Fibroblast of upper back skin (primary cell): Measurements from ENCODE around the gene ENTHD1.

Experiments
- DNase-seq: peaks from one replicate; pipeline ENCODE4 v3.0.0-alpha.2; 2013

The ENTHD1 gene

GRCh38 chr22:39839917-39840510, 53.5 kb downstream of the ENTHD1 start:
- no peak for DNase-seq

GRCh38 chr22:39839204-39839603, 54.4 kb downstream of the ENTHD1 start:
- no peak for DNase-seq

- no peak for DNase-seq
These were observed 60.0 kb downstream of the ENTHD1 start for GRCh38 chr22:39833610-39834009.

- DNase-seq = no peak
These were observed 60.5 kb downstream of the ENTHD1 start for GRCh38 chr22:39833093-39833492.

GRCh38 chr22:39832627-39833074, 60.9 kb downstream of the ENTHD1 start:
- no peak for DNase-seq

GRCh38 chr22:39825661-39826102, 67.9 kb downstream of the ENTHD1 start:
- DNase-seq = no peak

GRCh38 chr22:39821008-39821407, 72.6 kb downstream of the ENTHD1 start:
- DNase-seq = no peak

GRCh38 chr22:39820256-39820655, 73.3 kb downstream of the ENTHD1 start:
- DNase-seq = peak; percentile 93

GRCh38 chr22:39819429-39819828, 74.1 kb downstream of the ENTHD1 start:
- DNase-seq = no peak

- peak; percentile 92 for DNase-seq
These were observed 75.5 kb downstream of the ENTHD1 start for GRCh38 chr22:39818094-39818493.

GRCh38 chr22:39815932-39816331, 77.6 kb downstream of the ENTHD1 start:
- peak; percentile 46 for DNase-seq

- peak; percentile 61 for DNase-seq
These were observed 78.7 kb downstream of the ENTHD1 start for GRCh38 chr22:39814899-39815298.

- no peak for DNase-seq
These were observed 83.6 kb downstream of the ENTHD1 start for GRCh38 chr22:39809772-39810557.

GRCh38 chr22:39808081-39808480, 85.5 kb downstream of the ENTHD1 start:
- DNase-seq = no peak

GRCh38 chr22:39806109-39806508, 87.5 kb downstream of the ENTHD1 start:
- DNase-seq = no peak

- DNase-seq = no peak
These were observed 88.4 kb downstream of the ENTHD1 start for GRCh38 chr22:39805117-39805516.

- DNase-seq = no peak
These were observed 90.9 kb downstream of the ENTHD1 start for GRCh38 chr22:39802682-39803081.

- no peak for DNase-seq
These were observed 92.6 kb downstream of the ENTHD1 start for GRCh38 chr22:39800790-39801520.

- no peak for DNase-seq
These were observed 95.9 kb downstream of the ENTHD1 start for GRCh38 chr22:39797528-39798147.

GRCh38 chr22:39789788-39790187, 103.8 kb downstream of the ENTHD1 start:
- no peak for DNase-seq

GRCh38 chr22:39785232-39785631, 108.3 kb downstream of the ENTHD1 start:
- DNase-seq = no peak

GRCh38 chr22:39777716-39778454, 115.7 kb downstream of the ENTHD1 start:
- no peak for DNase-seq
